ENCODE measurements around the gene LCN1.
"Not testable (repeated sequence)": the region's sequence is repeated elsewhere in the genome, so short reads cannot be mapped to it uniquely, and the experiment has no call there.

LCN1 gene

DNA sequence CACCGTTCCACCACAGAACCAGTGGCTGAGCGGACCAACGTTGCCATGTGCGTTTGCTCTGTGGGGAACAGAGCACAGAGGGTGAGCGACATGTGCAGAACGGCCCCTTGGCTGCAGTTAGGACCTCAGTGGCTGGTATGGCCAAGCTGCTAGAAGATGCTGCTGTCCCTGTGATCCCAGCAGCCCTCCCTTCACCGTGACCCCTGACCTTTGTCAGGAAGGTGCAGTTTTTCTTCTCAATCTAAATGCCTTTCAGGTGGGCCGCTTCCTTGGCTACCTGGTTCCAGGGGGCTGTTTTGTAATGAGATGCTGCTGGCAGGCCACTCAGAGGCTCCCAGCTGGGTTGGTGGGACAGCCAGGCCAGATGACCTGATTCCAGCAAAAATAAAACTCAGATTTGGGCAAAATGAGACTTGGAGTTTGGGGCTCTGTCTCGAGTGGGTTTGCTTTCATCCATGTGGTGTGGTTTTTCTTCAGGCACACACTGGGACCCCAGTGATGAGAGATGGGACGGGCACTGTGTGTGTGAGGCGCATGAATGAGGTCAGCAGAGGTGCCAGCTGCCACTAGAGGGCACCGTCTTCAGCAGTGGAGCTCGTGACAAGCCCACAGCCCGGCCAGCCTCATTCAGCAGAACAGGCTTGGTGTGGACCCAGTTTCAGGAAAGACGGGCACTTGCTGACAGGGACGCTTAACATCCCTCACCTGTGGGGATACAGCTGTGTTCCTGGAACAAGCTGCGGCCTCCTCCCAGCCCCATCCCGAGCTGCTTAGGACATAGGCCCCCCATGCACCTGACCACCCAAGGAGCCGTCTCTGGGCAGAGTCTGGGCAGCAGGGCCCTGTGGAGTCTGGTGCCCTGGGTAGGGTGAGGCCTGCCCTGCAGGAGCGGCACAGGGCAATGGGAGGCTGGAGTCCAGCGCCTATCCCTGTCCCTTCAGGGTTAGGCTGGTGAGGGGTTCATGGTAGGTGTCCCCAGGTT is 16.7 kb upstream of the LCN1 start:
- peak; percentile 33 for DNase-seq (ENCODE audit: low read depth)

DNA sequence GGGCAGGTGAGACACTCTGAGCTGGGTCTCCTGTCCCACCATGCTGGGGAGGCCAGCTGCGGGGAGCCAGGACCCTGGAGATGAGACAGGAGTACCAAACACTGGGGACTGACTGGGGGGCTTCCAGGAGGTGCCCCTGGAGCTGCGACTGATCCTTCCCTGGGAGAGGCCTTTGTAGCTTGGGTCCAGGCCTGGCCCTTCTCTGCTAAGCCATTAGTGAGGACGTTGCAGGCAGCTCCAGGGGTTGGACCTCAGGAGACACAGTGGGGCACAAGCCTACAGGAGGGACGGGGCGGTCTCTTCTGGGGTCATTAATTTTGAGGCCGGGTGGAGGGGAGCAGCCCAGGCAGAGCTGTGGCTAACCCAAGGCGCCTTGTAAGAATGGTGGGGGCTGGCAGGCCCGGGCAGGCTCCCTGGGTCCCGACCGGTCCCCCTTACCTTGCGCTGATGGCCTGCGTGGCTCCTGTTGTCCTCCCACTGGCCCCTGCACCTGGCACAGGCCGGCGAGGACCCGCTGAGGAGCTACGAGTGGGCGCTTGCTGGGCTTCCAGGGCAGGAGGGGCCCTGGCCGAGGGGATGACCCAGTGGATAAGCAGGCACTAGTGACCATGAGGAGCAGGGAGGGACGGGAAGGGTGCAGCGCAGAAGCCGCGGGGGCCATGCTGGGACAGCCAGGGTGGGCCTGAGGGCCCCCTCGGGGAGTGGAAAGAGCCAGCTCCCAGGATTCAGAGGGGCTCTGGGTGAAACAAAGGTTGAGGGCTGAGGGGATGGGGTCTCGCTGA is 15.6 kb upstream of the LCN1 start:
- DNase-seq (ENCODE audit: low read depth), result no peak

DNA sequence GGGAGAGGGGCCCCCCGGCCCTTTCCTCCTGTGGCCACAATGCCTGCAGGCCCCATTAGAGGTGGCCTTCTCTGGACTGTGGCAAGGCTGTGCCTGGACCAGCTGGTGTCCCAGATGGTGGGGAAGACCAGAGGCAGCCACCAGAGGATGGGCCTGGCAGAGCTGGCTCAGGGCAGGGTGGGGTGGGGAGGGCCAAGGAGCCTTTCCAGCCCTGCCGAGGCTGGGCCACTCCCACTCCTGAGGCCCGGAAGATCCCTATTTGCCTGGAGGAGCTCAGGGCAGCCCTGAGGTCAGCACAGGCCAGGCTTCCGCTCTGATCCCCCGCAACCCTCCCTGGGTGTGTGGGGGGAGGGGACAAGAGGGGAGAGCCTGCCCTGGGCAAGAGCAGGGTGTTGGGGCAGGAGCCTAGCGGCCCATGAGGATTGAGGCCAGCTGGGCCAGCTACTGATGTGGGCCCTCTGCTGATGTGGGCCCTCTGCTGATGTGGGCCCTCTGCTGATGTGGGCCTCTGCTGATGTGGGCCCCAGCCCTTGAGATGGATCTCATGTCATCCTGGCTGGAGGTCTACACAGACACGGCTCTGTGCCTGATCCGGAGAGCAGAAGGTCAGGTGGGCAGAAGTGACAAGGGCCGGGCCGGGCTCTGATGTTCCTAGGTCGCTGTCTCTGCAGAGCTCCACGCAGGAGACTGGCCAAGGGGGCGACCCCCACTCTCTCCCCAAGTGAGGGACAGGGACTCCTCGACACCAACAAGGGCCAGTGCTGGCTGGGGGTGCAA is 14.7 kb upstream of the LCN1 start:
- no peak for DNase-seq (ENCODE audit: low read depth)

DNA sequence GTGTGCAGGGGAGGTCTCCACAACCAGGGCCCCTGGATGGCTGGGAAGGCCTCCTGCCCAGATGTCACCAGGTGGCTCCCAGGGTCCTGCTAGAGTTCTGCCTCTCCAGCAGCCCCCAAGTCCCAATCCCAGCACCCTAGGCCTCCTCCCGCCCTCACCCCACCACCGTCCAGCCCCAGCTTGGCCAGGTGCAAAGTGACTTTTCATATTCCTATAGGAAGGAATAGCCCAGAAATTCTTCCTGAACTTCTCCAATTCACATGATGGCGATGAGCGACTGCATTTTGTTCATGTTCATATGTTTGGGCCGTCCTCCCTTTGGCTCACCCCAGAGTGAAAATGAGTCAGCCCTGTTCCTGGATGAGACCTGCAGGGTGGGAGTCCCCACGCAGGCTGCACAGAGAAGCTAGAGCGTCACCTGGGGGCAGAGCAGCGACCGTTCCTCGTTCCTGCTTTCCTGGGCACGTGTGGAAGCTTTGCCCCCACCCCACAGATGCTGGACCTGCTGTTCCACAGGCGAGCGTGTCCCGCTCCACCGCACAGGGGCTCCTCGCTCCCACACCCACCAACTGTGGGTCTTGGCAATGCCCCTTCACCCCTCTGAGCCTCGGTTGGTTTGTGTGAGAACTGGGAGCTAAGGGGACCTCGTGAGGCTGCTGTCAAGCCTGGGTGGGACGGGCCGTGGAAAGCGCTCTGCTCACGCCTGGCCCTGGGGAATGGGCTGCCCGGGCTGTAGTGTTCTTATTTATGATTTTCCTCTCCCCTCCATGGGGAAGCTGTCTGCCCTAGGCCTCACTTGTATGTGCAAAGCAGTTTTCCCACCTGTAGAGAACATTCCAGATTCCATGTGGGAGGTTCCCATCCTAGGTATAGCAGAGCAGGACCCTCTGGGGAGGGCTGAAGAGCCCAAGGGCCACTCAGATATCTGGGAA is 13.9 kb upstream of the LCN1 start:
- no peak for DNase-seq (ENCODE audit: low read depth)

DNA sequence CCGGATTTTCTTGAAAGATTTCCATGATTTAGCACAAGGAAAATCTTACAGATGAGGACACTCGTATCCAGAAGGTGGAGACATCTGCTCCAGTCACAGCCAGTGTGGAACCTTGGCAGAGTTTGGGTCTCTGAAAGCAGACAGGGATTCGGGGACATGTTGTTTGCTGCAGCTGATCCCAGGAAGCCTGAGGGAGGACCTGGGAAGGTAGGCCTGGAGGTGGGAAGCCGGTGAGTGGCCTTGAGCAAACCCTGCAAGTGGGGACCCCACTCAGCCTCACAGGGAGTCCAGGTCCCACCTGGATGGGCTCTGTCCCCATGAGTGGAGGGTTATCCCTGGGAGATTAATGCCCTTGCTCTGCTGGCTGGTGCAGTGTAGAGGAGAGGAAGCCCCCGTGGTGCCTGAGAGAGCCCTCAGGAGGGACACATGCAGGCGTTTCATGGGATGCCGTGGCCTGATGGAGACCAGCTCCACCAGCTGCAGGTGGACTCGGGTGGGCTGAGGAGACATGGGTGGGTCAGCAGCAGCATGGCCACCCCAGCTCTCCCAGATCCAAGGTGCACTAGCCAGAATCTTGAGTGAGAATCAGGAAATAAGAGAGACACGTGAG is 12.9 kb upstream of the LCN1 start:
- DNase-seq (ENCODE audit: low read depth), result no peak

DNA sequence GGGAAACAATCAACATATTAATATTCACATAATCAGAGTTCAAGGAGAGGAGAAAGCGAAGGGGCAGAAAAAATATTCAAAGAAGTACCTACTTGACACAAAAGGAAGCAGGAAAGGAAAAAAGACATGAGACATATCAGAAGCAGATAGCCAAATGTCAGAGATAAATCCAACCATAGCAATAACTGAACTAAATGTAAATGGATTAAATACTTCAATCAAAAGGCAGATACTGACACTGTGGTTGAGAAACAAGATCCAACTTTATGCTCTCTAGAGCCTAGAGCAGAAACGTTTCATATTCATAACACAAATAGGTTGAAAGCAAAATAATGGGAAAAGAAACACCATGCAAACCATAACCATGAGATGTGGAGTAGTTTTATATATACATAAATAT is 11.8 kb upstream of the LCN1 start:
- no peak for DNase-seq (ENCODE audit: low read depth)

DNA sequence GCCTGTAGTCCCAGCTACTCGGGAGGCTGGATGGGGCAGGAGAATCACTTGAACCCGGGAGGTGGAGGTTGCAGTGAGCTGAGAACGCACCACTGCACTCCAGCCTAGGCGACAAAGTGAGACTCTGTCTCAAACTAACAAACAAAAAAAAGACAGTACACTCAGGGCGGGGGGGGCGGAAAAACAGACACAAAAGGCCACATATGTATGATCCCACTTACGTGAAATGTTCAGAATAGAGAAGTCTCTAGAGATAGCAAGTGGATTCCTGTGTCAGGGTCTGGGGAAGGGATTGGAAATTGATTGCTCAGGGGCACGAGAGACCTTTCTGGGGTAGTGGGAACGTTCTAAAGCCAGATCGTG is 9.0 kb upstream of the LCN1 start:
- DNase-seq (ENCODE audit: low read depth), result no peak

DNA sequence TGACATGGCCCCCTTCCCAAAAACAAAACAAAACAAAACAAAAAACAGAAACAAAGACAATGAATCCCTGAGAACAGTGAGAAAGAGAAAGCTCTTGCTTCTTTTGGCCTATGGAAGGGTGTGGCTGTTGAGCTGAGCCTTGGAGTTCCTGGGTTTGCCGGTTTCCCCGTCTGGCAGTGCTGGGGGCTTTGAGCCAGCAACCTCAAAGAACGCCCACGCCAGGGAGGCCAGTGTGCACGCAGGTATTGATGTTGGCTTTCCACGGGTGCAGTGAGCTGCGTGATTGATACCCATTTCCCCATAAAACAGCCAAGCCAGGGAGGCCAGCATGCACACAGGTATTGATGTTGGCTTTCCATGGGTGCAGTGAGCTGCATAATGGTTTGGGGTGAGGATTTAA is 8.3 kb upstream of the LCN1 start:
- no peak for DNase-seq (ENCODE audit: low read depth)

DNA sequence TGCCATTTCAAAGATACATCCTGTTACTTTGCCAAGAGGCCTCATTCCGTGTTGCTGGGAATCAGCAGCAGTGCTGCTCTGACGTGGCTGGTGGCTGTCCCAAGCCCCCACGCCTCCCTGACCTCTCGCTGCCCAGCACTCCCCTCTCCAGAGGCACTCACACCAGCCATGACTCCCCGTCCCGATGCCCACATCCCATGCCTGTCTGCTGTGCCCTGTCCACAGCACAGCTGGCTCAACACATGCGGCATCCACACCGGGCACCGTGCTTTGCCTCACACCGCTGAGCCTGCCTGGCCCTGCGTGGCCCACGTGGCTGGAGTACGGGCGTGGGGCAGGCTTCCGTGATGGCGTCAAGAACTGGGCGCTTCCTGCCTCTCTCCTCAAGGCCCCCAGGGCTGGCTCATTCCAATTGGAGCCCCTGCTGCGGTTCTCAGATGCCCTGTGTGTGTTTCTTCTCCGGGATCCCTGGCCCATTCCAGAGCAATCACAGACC is 7.8 kb upstream of the LCN1 start:
- DNase-seq (ENCODE audit: low read depth), result no peak

DNA sequence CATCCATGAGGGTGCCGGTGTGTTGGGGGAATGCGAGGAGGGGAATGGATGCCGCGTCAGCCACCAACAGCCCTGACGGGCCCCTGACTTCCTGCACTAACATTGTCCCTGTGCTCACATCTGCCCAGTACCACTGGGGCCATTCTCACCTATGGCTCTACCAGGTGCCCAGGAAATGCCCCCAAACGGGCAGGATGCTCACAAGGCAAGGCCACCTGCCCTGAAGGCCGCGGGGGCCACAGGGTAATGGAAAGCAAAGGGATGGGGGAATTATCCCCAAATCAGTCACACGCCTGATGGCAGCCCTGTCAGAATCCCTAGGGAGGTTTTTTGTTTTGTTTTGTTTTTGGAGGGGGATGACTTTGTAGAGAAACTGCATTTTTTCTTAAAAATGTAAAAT is 7.3 kb upstream of the LCN1 start:
- DNase-seq (ENCODE audit: low read depth), result not testable (repeated sequence)

DNA sequence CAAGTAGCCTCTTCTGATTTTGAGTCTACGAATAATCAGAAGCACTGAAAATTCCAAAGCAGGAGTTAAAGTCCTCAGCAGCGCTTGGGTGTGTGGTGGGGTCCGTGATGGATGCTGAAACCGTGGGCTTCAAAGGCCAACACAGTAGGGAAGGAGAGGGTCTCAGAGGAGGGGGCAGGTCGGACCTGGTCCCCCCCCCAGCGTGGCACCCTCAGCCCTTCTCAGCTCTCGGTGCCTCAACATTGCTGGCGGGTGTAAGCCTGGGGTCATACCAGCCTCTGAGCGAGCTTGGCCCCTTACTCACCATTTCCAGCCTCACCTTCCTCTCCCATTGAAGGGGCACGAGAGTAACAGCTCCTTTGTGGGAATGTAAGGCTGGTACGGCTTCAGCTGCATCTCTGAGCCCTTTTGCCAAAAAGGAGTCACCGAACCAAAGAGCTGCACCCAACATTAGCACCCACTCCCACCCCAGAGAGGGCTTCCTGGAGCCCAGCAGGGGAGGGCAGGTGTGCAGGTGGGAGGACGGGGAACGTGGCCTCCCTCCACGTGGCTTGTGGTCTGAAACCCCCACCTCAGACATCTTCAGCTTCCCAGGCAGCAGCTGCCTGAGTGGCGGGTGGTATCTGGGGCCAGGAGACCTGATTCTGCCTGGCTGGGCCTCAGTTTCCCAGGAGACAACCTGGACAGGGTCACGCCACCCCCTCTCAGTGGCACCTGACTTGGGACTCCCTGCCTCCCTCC is 6.7 kb upstream of the LCN1 start:
- no peak for DNase-seq (ENCODE audit: low read depth)

DNA sequence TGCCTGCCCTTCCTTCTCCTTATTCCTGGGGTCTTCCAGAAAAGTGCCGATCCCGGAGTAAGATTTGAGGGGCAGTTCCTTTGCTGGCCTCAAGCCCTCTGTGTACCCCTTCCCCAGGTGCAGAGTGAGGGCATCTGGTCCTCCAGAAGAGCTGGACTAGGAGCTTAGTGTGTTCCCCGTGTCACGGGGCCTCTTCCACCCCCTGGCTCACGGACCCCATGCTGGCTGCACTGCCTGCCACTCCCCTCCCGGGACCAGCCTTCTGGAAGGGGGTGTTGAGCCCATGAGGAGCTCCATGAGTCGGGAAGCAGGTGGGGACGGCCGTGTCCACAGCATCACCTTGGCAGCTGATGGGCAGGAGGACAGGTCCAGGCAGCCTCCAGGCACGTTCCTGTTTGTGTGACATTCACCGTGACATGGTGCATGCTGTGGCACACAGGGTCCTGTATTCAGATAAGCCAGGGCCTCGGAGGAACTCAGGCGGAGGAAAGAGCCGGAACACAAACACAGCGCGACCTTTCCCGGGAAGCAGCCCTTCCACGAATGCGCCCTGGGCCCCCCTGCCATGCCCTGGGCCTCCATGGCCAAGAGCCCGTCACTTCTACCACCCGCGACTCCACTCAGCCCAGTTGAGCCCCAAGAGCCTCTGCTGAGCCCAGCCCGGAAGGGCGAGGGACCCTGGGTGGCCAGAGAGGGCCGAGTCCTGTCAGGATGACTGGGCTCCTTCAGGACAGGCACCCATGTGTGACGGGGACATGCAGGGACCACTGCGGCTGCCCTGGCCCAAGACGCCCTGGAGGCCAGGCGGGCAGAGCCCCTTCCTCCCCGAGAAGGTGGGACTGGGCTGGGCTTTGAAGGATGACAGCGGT is 5.9 kb upstream of the LCN1 start:
- no peak for DNase-seq (ENCODE audit: low read depth)

DNA sequence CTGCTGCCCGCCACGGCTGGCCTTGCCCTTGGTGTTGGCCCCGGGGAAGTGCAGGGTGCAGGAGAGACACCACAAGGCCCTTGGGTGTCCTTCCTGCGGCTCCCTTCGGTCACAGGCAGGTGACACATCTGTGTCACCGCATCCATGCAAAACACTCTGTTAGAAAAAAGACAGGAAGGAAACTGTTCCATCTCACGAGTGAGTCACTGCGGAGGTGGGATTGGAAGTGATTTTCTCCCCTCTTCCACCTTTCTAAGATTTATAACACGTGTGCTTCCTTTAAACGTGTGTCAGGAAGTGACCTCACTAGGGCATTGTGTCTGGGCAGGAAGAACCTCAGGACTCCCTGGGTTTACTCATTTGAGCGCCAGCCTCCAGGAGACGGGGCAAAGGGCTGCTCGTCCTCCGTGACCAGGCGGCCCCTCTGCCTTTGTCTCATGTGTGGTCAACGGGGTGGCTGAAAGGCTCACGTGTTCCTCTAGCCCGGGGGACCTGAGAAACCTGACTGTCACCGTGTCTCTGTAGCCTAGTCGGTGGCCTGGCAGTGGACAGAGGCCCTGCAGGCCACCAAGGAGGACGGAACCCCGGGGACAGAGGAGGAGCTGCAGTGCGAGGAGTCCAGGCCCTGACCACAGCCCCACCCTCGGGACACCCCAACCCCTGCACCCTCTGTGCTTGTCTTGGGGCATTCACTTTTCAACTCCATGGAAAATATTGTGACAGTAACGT is 4.9 kb upstream of the LCN1 start:
- DNase-seq (ENCODE audit: low read depth), result no peak

DNA sequence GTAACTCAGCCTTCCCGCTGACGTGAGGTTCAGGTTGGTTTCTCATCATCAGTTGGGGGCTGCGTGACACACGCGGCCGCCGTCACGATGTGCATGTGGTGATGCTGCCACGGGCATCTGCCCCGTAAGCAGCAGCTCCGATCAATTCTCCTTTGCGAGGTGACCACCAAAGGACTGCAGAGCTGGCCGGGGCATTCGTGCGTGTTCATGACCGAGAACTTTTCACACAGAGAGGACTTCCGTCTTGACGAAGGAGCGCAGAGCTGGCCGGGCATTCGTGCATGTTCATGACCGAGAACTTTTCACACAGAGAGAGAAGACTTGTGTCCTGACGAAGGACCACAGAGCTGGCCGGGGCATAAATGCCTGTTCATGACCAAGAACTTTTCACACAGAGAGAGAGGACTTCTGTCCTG is 3.8 kb upstream of the LCN1 start:
- DNase-seq (ENCODE audit: low read depth), result no peak

DNA sequence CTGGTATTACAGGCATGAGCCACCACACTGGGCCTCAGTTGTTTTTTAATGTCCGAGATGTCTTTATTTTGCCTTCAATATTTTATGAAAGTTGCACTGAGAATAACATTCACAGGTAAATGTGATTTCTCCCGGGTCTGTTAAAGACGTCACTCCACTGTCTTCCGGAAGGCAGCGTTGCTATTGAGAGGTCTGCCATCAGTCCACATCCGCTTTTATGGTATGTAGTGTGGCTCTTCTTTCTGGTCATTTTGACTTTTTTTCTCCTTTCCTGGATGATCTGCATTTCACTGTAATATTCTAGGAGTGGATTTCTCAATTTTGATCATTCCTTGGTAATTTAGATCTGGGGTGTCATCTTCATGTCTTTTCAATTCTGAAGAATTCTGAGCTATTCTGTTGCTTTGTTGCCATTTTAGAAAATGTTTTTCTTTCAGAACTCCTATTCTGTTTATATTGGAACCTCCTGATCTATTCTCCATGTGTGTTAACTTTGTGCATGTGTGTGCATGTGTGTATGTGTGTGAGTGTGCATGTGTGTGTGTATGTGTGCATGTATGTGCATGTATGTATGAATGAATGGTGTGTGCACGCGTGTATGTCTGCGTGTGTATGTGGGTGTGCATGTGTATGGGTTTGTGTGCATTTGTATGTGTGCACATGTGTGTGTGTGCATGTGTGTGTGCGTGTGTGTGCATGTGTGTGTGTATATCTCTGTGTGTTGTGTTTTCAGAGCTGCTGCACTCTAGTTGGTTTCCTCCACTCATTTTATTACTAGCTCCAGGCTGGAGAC is 1.9 kb upstream of the LCN1 start:
- DNase-seq (ENCODE audit: low read depth), result no peak

DNA sequence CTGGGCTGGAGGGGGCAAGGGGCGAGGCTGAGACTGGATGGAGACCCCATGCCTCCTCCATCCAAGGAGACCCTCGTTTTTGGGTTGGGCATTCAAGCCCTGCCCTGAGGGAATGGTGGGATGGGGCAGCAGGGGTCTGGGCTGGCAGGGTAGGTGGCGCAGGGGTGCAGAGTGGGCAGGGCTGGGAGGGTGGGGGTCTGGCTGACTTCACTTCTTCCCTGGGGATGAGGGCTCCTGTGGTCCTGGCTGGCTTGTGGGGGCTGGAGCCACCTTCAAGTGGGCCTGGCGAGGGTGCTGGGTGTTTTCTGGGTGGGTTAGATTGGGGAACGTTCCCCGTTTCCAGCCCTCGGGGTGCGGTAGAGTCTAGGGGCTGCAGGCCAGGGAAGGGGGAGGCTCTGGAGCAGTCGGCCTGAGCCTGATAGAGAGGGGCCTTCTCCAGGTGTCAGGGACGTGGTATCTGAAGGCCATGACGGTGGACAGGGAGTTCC is 412 bp downstream of the LCN1 start:
- no peak for DNase-seq (ENCODE audit: low read depth)
